Heart left ventricle (tissue), 16 donors: ENCODE results near the gene GRM1. TPM values are rescaled to one million over a fixed set of nuclear protein-coding genes. Genes with fewer than 3 reads are reported as not detected.

ENCODE experiments used
- ATAC-seq, 4 donors: fragments of 200-7000 bp; cut with Tn5 transposase; one replicate each; pipeline ENCODE4 v1.9.1; 2020 to 2022; ENCODE audit warnings: moderate library complexity in 4 of 4, mild to moderate bottlenecking in 3 of 4, moderate number of reproducible peaks in 1 of 4
- DNase-seq, 5 donors: peaks; one replicate each; pipeline ENCODE4 v3.0.0-alpha.2; 2020
- H3K27ac ChIP-seq, 12 donors: fragments of 200-600 bp; sonication (generic) in 4 of 12; one replicate each; pipeline versions ENCODE4 v1.5.0 to v1.8.0; 2016 to 2022; ENCODE audit warnings: mild to moderate bottlenecking in 2 of 12
- H3K27me3 ChIP-seq, 9 donors: fragments of 200-600 bp; sonication (generic) in 2 of 9; one replicate each; pipeline versions ENCODE4 v1.5.1 to v1.8.0; 2016 to 2022; ENCODE audit warnings: mild to moderate bottlenecking in 3 of 9
- H3K36me3 ChIP-seq, 9 donors: fragments of 200-600 bp; sonication (generic) in 2 of 9; one replicate each; pipeline versions ENCODE4 v1.5.0 to v1.8.0; 2018 to 2022; ENCODE audit warnings: mild to moderate bottlenecking in 2 of 9
- H3K4me1 ChIP-seq, 12 donors: fragments of 200-600 bp; sonication (generic) in 4 of 12; one replicate each; pipeline versions ENCODE4 v1.5.0 to v1.8.0; 2016 to 2022; ENCODE audit warnings: mild to moderate bottlenecking in 3 of 12
- H3K4me3 ChIP-seq, 12 donors: fragments of 200-600 bp; sonication (generic) in 4 of 12; one replicate each; pipeline versions ENCODE4 v1.5.0 to v1.8.0; 2017 to 2022; ENCODE audit warnings: mild to moderate bottlenecking in 9 of 12, moderate library complexity in 4 of 12
- H3K9me3 ChIP-seq, 12 donors: fragments of 200-600 bp; sonication (generic) in 4 of 12; one replicate each; pipeline versions ENCODE4 v1.5.0 to v1.8.0; 2016 to 2022; ENCODE audit warnings: mild to moderate bottlenecking in 1 of 12
- CTCF ChIP-seq, 12 donors: fragments of 200-600 bp; sonication (generic) in 4 of 12; IDR thresholded peaks; one replicate each; pipeline versions ENCODE4 v1.5.0 to v1.8.0; 2018 to 2022; ENCODE audit warnings: antibody characterized with exemption in 12 of 12, mild to moderate bottlenecking in 5 of 12
- POLR2A ChIP-seq, 2 donors: fragments of 450-650 bp; IDR thresholded peaks; one replicate each; pipeline ENCODE4 v1.6.1; 2017; ENCODE audit warnings: antibody characterized with exemption in 2 of 2, mild to moderate bottlenecking in 2 of 2, moderate library complexity in 2 of 2
- WGBS, 4 donors: extraction: QIAGEN DNeasy Blood & Tissue Kit in 2 of 4; methylation state at CpG; one replicate each; pipeline versions ENCODE4 v1.1.5 to v1.1.7; 2013 to 2018; 5-methylcytosine and 5-hydroxymethylcytosine counted together
- intact Hi-C, 10 donors: fragments of 100-400 bp; cut with DNase I; formaldehyde crosslinking; loops; one replicate each; pipeline versions ENCODE4 v1.11.1 to v1.14.2; 2022
- long read RNA-seq, 3 donors: library from polyadenylated mRNA; unstranded; transcript quantifications; one replicate each; pipeline ENCODE4 v2.0.0, GENCODE V29; 2020 to 2021
- polyA plus RNA-seq, 2 donors: library from polyadenylated mRNA; stranded (reverse); fragments of 200-250 nt; gene quantifications; one replicate each; pipeline ENCODE4 v1.2.3, GENCODE V29; 2013
- total RNA-seq, 9 donors: library from RNA; depleted of rRNA in 2 of 9; stranded (reverse); fragments of >200 nt in 2 of 9; fragmentation: NEBNext Ultra II Directional in 3 of 9; extraction: Animal tissue kit (Norgen Biotek cat#: 25700) in 3 of 9; gene quantifications; one replicate each; pipeline versions ENCODE4 v1.1.0 to v1.2.4, GENCODE V29; 2016 to 2023
- donor health status: ischemic (EF 13 %, LVEDD 7.1; RV severe dilation, severe dysfunction).
- donor health status: healthy with polysubstance abuse.
- donor health status: DM: no; HTN: yes; CAD: no.
- donor health status: DM: no; HTN: no; CAD: no.
- donor health status: ischemic (EF 25% LVEDD 6.9; RV normal size, moderate dysfunction).
- donor health status: ischemic (EF 25% LVEDD 5.7; RV mildly dilated, moderate dysfunction).
- donor health status: healthy.
- donor health status: DM: yes; HTN: yes; CAD: no.
- donor health status: ischemic (EF 35%, LVEDD 5.7; RV mildly dilated, moderate dysfunction).
- donor health status: nonischemic (EF 11% LVEDD 7.7; RV severe dilation, severe dysfunction).
- donor health status: DM: yes; HTN: yes; CAD: no.
- donor health status: PGD.
- donor health status: ischemic (EF 29% LVEDD 5.4; RV normal size, mild dysfunction).
- donor health status: nonischemic (EF 23%, LVEDD 6.1; RV moderate dilation, normal function).

The GRM1 gene
- 1 to 10 TPM; 1.1 to 6.9 (median 5.0) TPM for total RNA-seq
- polyA plus RNA-seq, result under 1 TPM; 0.62 to 0.91 TPM
- long read RNA-seq, donor 1, partial matches to known transcripts, result 0 of 6 reads
- long read RNA-seq, donor 1, other reads (novel, unspliced or antisense), result 6 of 6 reads
- long read RNA-seq, donor 2, partial matches to known transcripts, result 1 of 4 reads
- long read RNA-seq, donor 2, other reads (novel, unspliced or antisense), result 3 of 4 reads
- long read RNA-seq, donor 3, partial matches to known transcripts, result 0 of 3 reads
- long read RNA-seq, donor 3, other reads (novel, unspliced or antisense), result 3 of 3 reads

- Histone ChIP-seq H3K27me3 (peaks cover 7 to 52% (median 34%) of the 10 kb centered on the region in 9 donors), H3K36me3 (no peaks in the 10 kb centered on the region), H3K4me3 (peak within 1 kb of the TSS in 3 of 12 donors; percentile 9 to 34 (median 14)), H3K9me3 (no peaks in the 10 kb centered on the region), H3K27ac (no peak within 1 kb of the TSS), H3K4me1 (peaks cover 0 to 3% (median 0%) of the 10 kb centered on the region in 12 donors)
- no peak for TF ChIP-seq POLR2A (IDR thresholded peaks at IDR 0.05)
- no peak for TF ChIP-seq CTCF (IDR thresholded peaks at IDR 0.05)
- WGBS, 4 donors, result 4 to 9% (median 6%) methylated on average over 22 to 39 of the region's 39 CpGs
- no peak for DNase-seq
- intact Hi-C loops, result no loop called here
- ATAC-seq, result no peak
Observed at GRCh38 chr6:146028851-146029572, at the start of gene GRM1. TSS of gene GRM1 (plus strand) at chr6:146029062. CDS start at chr6:146029518, 456 bp downstream.

GRCh38 chr6:146009338-146009737, 19.5 kb upstream of the GRM1 start:
- intact Hi-C loops, result no loop called here
- TF ChIP-seq POLR2A (IDR thresholded peaks at IDR 0.05) (no peak), CTCF (IDR thresholded peaks at IDR 0.05) (no peak)
- Histone ChIP-seq H3K36me3 (no peaks in the 10 kb centered on the region), H3K4me1 (no peaks in the 10 kb centered on the region), H3K9me3 (peaks cover 0 to 24% (median 6%) of the 10 kb centered on the region in 12 donors), H3K27ac (no peak overlapping the region), H3K27me3 (no peaks in the 10 kb centered on the region), H3K4me3 (no peak overlapping the region)
- no peak for ATAC-seq
- WGBS, 4 donors, result 54 to 87% (median 72%) methylated on average over 1 of the region's 1 CpG
- no peak for DNase-seq

GRCh38 chr6:146014233-146014632, 14.6 kb upstream of the GRM1 start:
- DNase-seq (no peak), ATAC-seq (no peak)
- no peaks in the 10 kb centered on the region for H3K4me1 ChIP-seq
- H3K9me3 ChIP-seq, result peaks cover 0 to 11% (median 4%) of the 10 kb centered on the region in 12 donors
- H3K36me3 ChIP-seq, result no peaks in the 10 kb centered on the region
- H3K27me3 ChIP-seq, result no peaks in the 10 kb centered on the region
- intact Hi-C loops, result no loop called here
- H3K4me3 ChIP-seq, result no peak overlapping the region
- no peak for TF ChIP-seq POLR2A (IDR thresholded peaks at IDR 0.05)
- H3K27ac ChIP-seq, result no peak overlapping the region

GRCh38 chr6:146017672-146018071, 11.2 kb upstream of the GRM1 start:
- no peak for DNase-seq
- no peak overlapping the region for H3K27ac ChIP-seq
- intact Hi-C loops, result no loop called here
- H3K36me3 ChIP-seq, result no peaks in the 10 kb centered on the region
- peaks cover 0 to 2% (median 0%) of the 10 kb centered on the region in 9 donors for H3K27me3 ChIP-seq
- no peak overlapping the region for H3K4me3 ChIP-seq
- no peak for ATAC-seq
- TF ChIP-seq POLR2A (IDR thresholded peaks at IDR 0.05) (no peak), CTCF (IDR thresholded peaks at IDR 0.05) (no peak)
- H3K4me1 ChIP-seq, result no peaks in the 10 kb centered on the region
- H3K9me3 ChIP-seq, result no peaks in the 10 kb centered on the region
